ENCODE measurements around the gene SORL1-AS1.

SORL1-AS1 gene

GRCh38 chr11:121474680-121475079 is 21.9 kb upstream of the SORL1-AS1 start:
- DNase-seq = no peak

GRCh38 chr11:121473064-121473777 is 20.5 kb upstream of the SORL1-AS1 start:
- no peak for DNase-seq

- DNase-seq = no peak
Measured at GRCh38 chr11:121472312-121472711, 19.5 kb upstream of the SORL1-AS1 start.

- no peak for DNase-seq
Measured at GRCh38 chr11:121471167-121471566, 18.4 kb upstream of the SORL1-AS1 start.

DNA sequence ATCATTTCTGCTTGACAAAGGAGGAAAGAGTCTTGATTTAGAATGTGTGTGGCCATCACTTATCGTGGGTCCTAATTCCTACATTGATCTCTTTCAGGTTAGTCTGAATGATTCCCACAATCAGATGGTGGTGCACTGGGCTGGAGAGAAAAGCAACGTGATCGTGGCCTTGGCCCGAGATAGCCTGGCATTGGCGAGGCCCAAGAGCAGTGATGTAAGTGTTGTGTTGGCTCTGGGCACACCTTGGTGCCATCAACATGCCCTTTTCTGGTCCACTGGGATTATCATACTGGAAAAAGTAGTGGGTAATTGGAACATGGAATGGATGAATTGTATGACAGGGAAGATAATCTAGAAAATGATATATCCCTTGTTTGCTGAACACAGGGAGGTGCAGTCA is 17.1 kb upstream of the SORL1-AS1 start:
- no peak for DNase-seq

DNA sequence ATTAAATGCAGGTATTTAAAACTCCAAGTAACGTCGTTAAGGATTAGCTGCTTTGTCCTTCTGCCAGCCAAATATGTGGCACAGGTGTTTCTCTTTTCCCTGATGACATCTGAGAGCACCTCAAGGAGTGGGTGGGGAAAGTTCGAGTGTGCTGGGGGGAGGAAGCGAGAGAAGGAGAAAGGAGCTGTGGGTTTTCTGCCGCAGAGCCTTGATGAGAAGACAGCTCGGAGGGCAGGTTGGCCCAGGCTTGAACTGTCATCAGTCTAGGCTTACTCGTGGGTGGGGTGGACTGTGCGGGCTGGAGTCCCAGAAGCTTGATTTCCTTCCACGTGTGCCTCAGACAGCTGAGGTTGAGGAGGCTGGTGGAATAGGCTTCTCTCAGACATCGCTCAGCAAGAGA is 15.2 kb upstream of the SORL1-AS1 start:
- DNase-seq = peak; percentile 81 to 87

GRCh38 chr11:121467471-121467870 is 14.7 kb upstream of the SORL1-AS1 start:
- DNase-seq = no peak

- peak; percentile 67 to 70 for DNase-seq
Measured at GRCh38 chr11:121466063-121466794, 13.5 kb upstream of the SORL1-AS1 start.

- no peak for DNase-seq
Measured at GRCh38 chr11:121465709-121466062, 12.9 kb upstream of the SORL1-AS1 start.

DNA sequence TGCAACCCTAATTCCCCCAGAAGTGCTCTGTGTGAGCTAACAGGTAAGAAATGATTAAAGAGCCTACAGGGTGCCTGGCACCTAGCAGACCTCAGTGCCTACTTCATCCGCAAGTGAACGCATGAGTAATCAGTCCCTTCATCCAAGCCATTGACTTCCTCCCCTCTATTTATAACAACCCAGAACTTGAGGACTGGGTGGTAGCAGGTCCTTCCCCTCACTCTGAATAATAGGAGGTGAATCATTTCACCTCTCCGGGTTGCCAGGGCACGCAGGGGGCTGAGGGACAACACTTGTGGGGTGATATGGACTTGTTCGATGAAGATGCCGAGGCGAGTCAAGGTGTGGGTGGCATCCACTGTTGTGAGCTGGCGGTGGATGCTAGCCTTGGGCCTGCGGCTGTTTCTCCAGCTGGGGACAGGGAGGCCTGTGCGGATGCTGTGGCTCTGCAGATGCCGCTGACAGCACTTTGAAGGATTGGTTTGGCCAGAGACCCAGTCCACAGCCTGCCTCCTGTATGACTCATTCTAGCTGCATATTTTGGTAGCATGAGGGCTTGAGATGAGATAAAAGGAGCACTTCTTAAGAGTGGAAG is 11.7 kb upstream of the SORL1-AS1 start:
- DNase-seq = peak; percentile 91 to 92

DNA sequence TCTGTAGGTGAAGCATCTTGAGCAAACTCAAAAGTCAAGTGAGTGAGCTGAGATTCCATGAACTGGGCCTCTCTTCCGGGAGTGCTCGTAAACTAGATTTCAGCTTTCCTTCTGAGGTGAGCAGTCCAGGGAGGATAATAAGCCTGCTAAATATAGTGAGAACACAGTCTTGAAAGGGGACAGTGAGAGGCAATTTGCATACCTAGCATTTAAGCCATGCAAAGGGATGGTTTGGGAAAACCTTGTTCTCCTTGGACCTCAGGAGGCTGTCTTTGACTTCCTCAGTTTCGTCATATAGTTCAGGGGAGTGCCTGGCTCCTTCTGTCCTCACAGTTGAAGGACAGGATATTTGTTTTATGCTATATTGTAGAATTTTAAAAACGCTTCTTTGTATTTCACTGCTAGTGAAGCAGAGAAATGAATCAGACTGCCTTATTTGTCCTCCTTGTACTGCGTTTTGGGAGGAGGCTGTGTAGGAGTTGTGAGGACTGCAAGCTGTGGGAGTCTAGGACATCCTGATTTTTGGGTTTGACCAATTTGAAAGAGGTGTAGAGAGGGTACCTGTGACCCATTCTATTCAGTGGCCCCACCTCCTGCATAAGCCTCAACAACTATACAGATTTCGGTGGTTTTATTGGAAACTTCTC is 11.0 kb upstream of the SORL1-AS1 start:
- DNase-seq = no peak

- no peak for DNase-seq
Measured at GRCh38 chr11:121461843-121462242, 9.1 kb upstream of the SORL1-AS1 start.

DNA sequence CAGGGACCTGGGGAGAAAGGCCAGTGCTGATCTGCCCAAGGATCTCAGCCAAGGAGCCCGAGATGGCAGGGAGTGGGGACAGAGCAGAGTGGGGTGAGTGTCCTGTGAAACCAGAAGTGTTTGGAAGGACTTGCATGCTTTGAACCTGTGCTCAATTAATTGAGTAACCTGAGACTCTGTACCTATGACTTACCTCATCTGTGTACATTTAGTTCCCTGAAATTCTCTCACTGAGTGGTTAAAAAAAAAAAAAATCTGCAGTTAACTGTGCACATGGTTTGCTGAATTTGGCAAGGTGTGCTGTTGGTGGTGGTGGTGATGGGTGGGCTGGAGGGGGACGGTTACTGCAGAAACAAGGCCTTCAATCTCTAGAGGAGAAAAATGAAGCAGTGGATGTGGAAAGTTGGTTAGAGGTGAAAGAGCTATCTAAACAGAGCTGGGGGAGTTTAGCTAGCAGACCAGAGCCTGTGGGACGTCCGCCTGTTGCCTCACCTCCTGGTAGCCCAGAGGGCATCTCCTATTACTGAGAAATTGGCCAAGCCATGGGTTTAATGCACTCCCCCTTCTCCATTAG is 8.3 kb upstream of the SORL1-AS1 start:
- DNase-seq = no peak

- no peak for DNase-seq
Measured at GRCh38 chr11:121459413-121460017, 6.7 kb upstream of the SORL1-AS1 start.

- DNase-seq = no peak
Measured at GRCh38 chr11:121458551-121458950, 5.8 kb upstream of the SORL1-AS1 start.

- DNase-seq = no peak
Measured at GRCh38 chr11:121456816-121457431, 4.2 kb upstream of the SORL1-AS1 start.

DNA sequence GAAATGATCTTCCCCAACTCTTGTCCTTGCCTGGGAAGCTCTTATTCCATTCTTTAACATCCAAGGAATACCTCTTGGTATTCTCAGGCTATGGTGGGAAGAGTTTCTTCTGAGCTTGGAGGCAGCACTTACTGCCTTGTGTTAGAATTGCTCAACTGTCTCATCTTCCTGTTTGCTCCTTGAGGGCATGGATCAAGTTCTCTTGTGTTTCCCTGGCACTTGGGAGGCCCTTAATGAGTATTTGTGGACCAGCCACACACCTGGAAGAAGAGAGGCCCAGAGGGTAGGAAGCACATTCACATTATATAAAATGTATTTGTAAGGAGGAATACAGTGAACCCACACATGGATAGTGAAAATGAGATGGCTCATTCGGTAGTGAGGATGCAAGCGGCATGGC is 3.4 kb upstream of the SORL1-AS1 start:
- no peak for DNase-seq

DNA sequence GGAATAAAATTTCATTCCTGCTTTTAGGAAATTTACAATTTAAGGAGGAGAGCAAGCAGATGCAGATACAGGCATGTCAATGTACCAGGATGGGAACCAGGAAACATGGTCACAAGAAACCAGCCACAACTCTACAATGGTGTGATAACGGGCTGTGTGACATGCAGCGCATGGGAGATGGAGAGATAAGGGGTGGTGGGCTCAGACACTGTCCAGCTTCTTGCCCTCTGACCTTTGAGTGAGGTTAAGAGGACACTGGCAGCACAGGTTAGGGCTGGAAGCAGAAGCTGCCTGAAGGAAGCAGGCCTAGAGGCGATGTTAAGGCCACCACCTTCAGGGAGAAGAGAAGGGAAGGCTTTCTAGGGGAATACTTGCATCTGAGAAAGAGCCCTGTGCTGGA is 2.3 kb upstream of the SORL1-AS1 start:
- no peak for DNase-seq

DNA sequence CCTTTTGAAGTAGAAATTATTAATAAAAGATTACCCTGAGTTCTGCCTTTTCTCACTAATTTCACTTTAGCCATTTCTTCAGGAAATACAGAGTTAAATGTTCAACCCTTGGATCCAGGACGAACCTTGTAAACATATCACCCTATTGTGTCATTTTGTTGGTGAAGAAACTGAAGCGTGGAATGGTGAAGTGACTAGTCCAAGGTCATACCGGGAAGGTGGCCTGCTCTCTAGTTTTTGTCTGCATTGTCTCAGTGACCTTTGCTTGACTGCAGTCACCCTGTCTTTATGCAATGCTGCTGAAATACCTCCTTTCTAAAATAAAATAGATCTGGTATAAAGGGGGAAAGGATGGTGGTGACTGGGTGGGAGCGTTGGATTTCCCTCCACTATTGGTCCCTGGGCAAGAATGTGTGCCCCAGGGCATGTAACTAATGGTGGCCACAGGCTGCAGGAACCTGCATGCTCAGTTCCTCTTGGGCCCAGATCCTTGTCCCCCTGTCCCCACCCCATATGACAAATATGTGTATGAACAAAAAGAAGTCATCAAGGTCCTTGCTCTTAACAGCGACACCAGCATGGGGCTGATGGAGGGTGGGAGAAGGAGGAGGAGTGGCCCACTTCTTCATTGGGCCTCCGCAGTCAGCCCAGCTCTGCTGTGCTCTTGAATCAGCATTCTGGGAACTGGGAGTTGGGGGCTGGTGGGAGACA is 977 bp upstream of the SORL1-AS1 start:
- DNase-seq = no peak

- peak; percentile 83 to 85 for DNase-seq
Measured at GRCh38 chr11:121451986-121452608, 670 bp downstream of the SORL1-AS1 start, which contains the start of gene SORL1. SORL1 (plus strand) TSS chr11:121452314; CDS start chr11:121452332, 18 bp downstream.
